Measurements from ENCODE around the gene OXT. TPM values are rescaled to one million over a fixed set of nuclear protein-coding genes. Genes with fewer than 3 reads are reported as not detected.

Gene OXT
- total RNA-seq, 2 experiments from 2014 or later: not detected

DNA sequence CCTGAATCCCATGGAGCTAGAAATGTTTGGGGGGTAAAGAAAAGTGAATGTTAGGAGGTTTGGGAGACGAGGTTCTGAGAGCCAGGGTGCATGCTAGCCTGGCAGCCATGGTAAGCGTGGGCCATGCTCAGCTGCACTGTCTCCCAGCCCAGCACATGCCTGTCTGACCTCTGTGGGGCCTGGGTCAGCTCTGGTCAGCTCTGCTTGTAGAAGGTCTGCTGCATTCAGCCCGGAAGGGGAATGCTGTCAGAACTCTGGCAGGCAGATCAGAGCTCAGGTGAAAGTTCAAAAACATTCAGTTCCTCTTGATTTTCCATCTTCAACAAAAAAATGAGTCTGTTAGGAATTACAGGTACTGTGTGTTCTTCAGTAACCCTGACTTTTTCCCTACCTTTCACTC is 33.8 kb upstream of the OXT start:
- POLR2A ChIA-PET: no interaction called here
- no peak overlapping the region for H3K27ac ChIP-seq (ENCODE audit: low read depth, low read length, poor library complexity, severe bottlenecking)
- intact Hi-C loops (cut with micrococcal nuclease; ENCODE audit: unreplicated experiment): no loop called here

DNA sequence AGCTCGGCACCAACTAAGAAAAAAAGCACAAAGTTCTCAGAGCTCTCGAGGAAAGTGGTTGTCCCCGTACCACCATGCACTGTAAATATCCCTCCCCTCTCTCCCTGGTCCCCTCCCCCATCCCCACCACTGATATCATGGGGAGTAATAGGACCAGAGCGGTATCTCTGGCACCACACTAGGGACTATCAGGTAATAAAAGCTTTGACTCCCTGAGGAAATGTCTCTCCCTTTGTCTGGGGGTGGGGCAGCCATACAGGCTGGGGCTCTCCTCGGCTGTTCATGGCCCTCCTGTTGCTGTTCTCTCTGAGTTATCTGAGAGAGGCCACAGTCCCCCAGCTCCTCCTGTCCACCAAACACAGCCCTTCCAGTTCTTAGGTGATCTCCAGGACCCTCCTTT is 33.0 kb upstream of the OXT start:
- Histone ChIP-seq H3K9me2 (ENCODE audit: insufficient read depth, low read length) (no peaks in the 10 kb centered on the region), H4K20me1 (ENCODE audit: insufficient read depth, low read length) (no peaks in the 10 kb centered on the region), H3K9me3 (ENCODE audit: low read length) (no peaks in the 10 kb centered on the region), H3K79me2 (ENCODE audit: insufficient read depth, low read depth, low read length) (no peaks in the 10 kb centered on the region), H2AFZ (ENCODE audit: low read length) (no peak overlapping the region), H3K4me2 (ENCODE audit: low read length) (no peak overlapping the region), H3K27ac (ENCODE audit: low read depth, low read length, poor library complexity, severe bottlenecking) (no peak overlapping the region), H3K4me3 (ENCODE audit: low read depth, low read length, poor library complexity, severe bottlenecking) (no peak overlapping the region), H3K36me3 (ENCODE audit: insufficient read depth, low read length) (peaks cover 54% of the 10 kb centered on the region), H3K4me1 (ENCODE audit: insufficient read depth, low read length, poor library complexity, severe bottlenecking) (no peaks in the 10 kb centered on the region)
- DNase-seq (ENCODE audit: low spot score): no peak
- intact Hi-C loops (cut with micrococcal nuclease; ENCODE audit: unreplicated experiment): no loop called here
- TF ChIP-seq, protein P1, sequence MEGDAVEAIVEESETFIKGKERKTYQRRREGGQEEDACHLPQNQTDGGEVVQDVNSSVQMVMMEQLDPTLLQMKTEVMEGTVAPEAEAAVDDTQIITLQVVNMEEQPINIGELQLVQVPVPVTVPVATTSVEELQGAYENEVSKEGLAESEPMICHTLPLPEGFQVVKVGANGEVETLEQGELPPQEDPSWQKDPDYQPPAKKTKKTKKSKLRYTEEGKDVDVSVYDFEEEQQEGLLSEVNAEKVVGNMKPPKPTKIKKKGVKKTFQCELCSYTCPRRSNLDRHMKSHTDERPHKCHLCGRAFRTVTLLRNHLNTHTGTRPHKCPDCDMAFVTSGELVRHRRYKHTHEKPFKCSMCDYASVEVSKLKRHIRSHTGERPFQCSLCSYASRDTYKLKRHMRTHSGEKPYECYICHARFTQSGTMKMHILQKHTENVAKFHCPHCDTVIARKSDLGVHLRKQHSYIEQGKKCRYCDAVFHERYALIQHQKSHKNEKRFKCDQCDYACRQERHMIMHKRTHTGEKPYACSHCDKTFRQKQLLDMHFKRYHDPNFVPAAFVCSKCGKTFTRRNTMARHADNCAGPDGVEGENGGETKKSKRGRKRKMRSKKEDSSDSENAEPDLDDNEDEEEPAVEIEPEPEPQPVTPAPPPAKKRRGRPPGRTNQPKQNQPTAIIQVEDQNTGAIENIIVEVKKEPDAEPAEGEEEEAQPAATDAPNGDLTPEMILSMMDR (conservative IDR thresholded peaks at IDR 0.05; ENCODE audit: low read length): no peak
- TF ChIP-seq EZH2phosphoT487 (IDR thresholded peaks at IDR 0.05; ENCODE audit: borderline replicate concordance, low read depth, low read length): no peak
- ChIA-PET POLR2A (no interaction called here), CTCF (ENCODE audit: unreplicated experiment) (no interaction called here)
- no TSS peak for BruUV-seq (replicated peaks)

More for the DNA sequence above, 33.8 kb upstream of the OXT start:
- no TSS peak for BruUV-seq (replicated peaks)
- no peak for TF ChIP-seq EZH2phosphoT487 (IDR thresholded peaks at IDR 0.05; ENCODE audit: borderline replicate concordance, low read depth, low read length)
- TF ChIP-seq, protein P1 (conservative IDR thresholded peaks at IDR 0.05; ENCODE audit: low read length): no peak
- no peaks in the 10 kb centered on the region for H3K79me2 ChIP-seq (ENCODE audit: insufficient read depth, low read depth, low read length)
- CTCF ChIA-PET (ENCODE audit: unreplicated experiment): no interaction called here
- H4K20me1 ChIP-seq (ENCODE audit: insufficient read depth, low read length): no peaks in the 10 kb centered on the region
- no peaks in the 10 kb centered on the region for H3K9me2 ChIP-seq (ENCODE audit: insufficient read depth, low read length)
- no peak overlapping the region for H3K4me2 ChIP-seq (ENCODE audit: low read length)
- H3K36me3 ChIP-seq (ENCODE audit: insufficient read depth, low read length): peaks cover 54% of the 10 kb centered on the region
- DNase-seq (ENCODE audit: low spot score): no peak
- no peaks in the 10 kb centered on the region for H3K9me3 ChIP-seq (ENCODE audit: low read length)
- no peaks in the 10 kb centered on the region for H3K4me1 ChIP-seq (ENCODE audit: insufficient read depth, low read length, poor library complexity, severe bottlenecking)
- H2AFZ ChIP-seq (ENCODE audit: low read length): no peak overlapping the region
- no peak overlapping the region for H3K4me3 ChIP-seq (ENCODE audit: low read depth, low read length, poor library complexity, severe bottlenecking)

DNA sequence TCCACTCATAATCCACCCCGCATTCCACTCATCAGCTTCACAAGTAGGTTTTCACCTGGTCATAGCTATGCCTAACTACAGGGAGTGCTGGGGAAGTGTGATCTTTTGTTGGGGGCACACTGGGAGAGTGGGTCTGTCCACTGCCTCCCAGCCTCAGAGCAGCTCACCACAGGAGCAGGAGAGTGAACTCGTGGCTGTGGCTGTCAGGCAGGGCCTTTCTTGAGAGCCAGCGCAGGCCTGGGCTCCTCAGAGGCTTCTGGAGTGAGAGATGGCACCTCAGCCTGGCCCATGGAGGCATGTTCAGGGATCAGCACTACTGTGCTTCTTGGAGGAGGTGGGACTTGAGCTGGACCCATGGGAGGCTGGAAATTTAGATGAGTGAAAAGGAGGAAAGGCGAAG is 32.0 kb upstream of the OXT start:
- intact Hi-C loops (cut with micrococcal nuclease; ENCODE audit: unreplicated experiment): no loop called here
- no peak overlapping the region for H2AFZ ChIP-seq (ENCODE audit: low read length)
- ChIA-PET CTCF (ENCODE audit: unreplicated experiment) (no interaction called here), POLR2A (interaction anchor here (0.6 kb wide), 1 partner anchor 355 kb away, joined by 4 read pairs; no protein-coding TSS in a partner anchor)
- H3K79me2 ChIP-seq (ENCODE audit: insufficient read depth, low read depth, low read length): no peaks in the 10 kb centered on the region
- H3K9me3 ChIP-seq (ENCODE audit: low read length): no peaks in the 10 kb centered on the region
- H4K20me1 ChIP-seq (ENCODE audit: insufficient read depth, low read length): no peaks in the 10 kb centered on the region
- no peak overlapping the region for H3K4me3 ChIP-seq (ENCODE audit: low read depth, low read length, poor library complexity, severe bottlenecking)
- no peaks in the 10 kb centered on the region for H3K4me1 ChIP-seq (ENCODE audit: insufficient read depth, low read length, poor library complexity, severe bottlenecking)
- no peak overlapping the region for H3K4me2 ChIP-seq (ENCODE audit: low read length)
- H3K36me3 ChIP-seq (ENCODE audit: insufficient read depth, low read length): peaks cover 50% of the 10 kb centered on the region
- TF ChIP-seq, protein P1 (conservative IDR thresholded peaks at IDR 0.05; ENCODE audit: low read length): no peak
- no peak for TF ChIP-seq EZH2phosphoT487 (IDR thresholded peaks at IDR 0.05; ENCODE audit: borderline replicate concordance, low read depth, low read length)
- no peaks in the 10 kb centered on the region for H3K9me2 ChIP-seq (ENCODE audit: insufficient read depth, low read length)
- DNase-seq (ENCODE audit: low spot score): no peak
- BruUV-seq (replicated peaks): no TSS peak
- no peak overlapping the region for H3K27ac ChIP-seq (ENCODE audit: low read depth, low read length, poor library complexity, severe bottlenecking)
